K562 (cell line): ENCODE results near the gene PCDH1. TPM values are rescaled to one million over a fixed set of nuclear protein-coding genes. Genes with fewer than 3 reads are reported as not detected.

Source experiments
- ARID4B ChIP-seq: sonication (generic); formaldehyde crosslinking; IDR thresholded peaks from 2 replicates; pipeline ENCODE4 v1.8.0; 2022; ENCODE audit warnings: mild to moderate bottlenecking, missing genetic modification reagents
- E2F5 ChIP-seq: sonication (generic); formaldehyde crosslinking; IDR thresholded peaks from 2 replicates; pipeline ENCODE4 v1.8.0; 2022; ENCODE audit warnings: mild to moderate bottlenecking, missing genetic modification reagents
- GABPB1 ChIP-seq: sonication (generic); formaldehyde crosslinking; IDR thresholded peaks from 2 replicates; pipeline ENCODE4 v1.8.0; 2022; ENCODE audit warnings: mild to moderate bottlenecking, missing genetic modification reagents
- GTF2A2 ChIP-seq: IDR thresholded peaks from 2 replicates; pipeline ENCODE4 v1.6.1; 2016; ENCODE audit warnings: mild to moderate bottlenecking, missing genetic modification characterization, missing compliant biosample characterization
- GTF3C2 ChIP-seq: IDR thresholded peaks from 3 replicates; pipeline ENCODE4 v1.6.1; 2011; ENCODE audit warnings: borderline replicate concordance, mild to moderate bottlenecking, moderate library complexity; ENCODE audit not compliant: insufficient read length; ENCODE audit errors: extremely low read depth
- HNRNPUL1 ChIP-seq: fragments of 200-400 bp; formaldehyde crosslinking; IDR thresholded peaks from 2 replicates; pipeline ENCODE4 v1.6.1; 2017; ENCODE audit warnings: low read length
- MEF2D ChIP-seq: conservative IDR thresholded peaks from 2 replicates; pipeline ENCODE4 v1.6.1; 2016; ENCODE audit warnings: low read depth, missing genetic modification characterization, missing compliant biosample characterization
- NCOA1 ChIP-seq: fragments of 450-650 bp; IDR thresholded peaks from 2 replicates; pipeline ENCODE4 v1.6.1; 2016; ENCODE audit warnings: low read depth
- POLR2A ChIP-seq: fragments of 450-650 bp; conservative IDR thresholded peaks from 2 replicates; pipeline ENCODE4 v1.6.1; 2016
- POLR3G ChIP-seq: IDR thresholded peaks from 2 replicates; pipeline ENCODE4 v1.6.1; 2011; ENCODE audit not compliant: insufficient read length, insufficient replicate concordance; ENCODE audit errors: extremely low read depth
- PTRF ChIP-seq: fragments of 450-650 bp; IDR thresholded peaks from 2 replicates; pipeline ENCODE4 v1.6.1; 2016; ENCODE audit warnings: mild to moderate bottlenecking, missing genetic modification characterization, missing compliant biosample characterization
- SMAD1 ChIP-seq: fragments of 150-350 bp; IDR thresholded peaks from 2 replicates; pipeline ENCODE4 v1.6.1; 2014; ENCODE audit warnings: low read length, low read depth; ENCODE audit not compliant: partially characterized antibody
- SUPT5H ChIP-seq: fragments of 450-650 bp; IDR thresholded peaks from 2 replicates; pipeline ENCODE4 v1.6.1; 2016
- TFE3 ChIP-seq: fragments of 450-650 bp; formaldehyde crosslinking; IDR thresholded peaks from 2 replicates; pipeline ENCODE4 v1.4.0; 2020; ENCODE audit warnings: mild to moderate bottlenecking, mixed read lengths
- ZBTB8A ChIP-seq: fragments of 450-650 bp; IDR thresholded peaks from 2 replicates; pipeline ENCODE4 v1.6.1; 2018; ENCODE audit warnings: mild to moderate bottlenecking, moderate library complexity; ENCODE audit not compliant: partially characterized antibody
- ZC3H11A ChIP-seq: IDR thresholded peaks from 2 replicates; pipeline ENCODE4 v1.6.1; 2012; ENCODE audit warnings: low read depth, low read length, improper control_type of control experiment
- ZFP30 ChIP-seq: fragments of 250-450 bp; sonication (Bioruptor Pico); IDR thresholded peaks from 2 replicates; pipeline ENCODE4 v1.8.0; 2022; ENCODE audit warnings: moderate library complexity, mild to moderate bottlenecking, inconsistent platforms, borderline replicate concordance
- ZNF224 ChIP-seq: sonication (generic); formaldehyde crosslinking; IDR thresholded peaks from 2 replicates; pipeline ENCODE4 v1.8.0; 2022; ENCODE audit warnings: mild to moderate bottlenecking, missing genetic modification reagents
- polyA plus RNA-seq, 8 experiments: library from polyadenylated mRNA; depleted of rRNA in 4 of 8; stranded (reverse) in 5 of 8; unstranded in 3 of 8; fragments of >200 nt; fragmentation: Nextera tagmentation in 2 of 8; fragmentation: Illumina TruSeq in 1 of 8; extraction: Ambion mirVana in 2 of 8; extraction: Trizol in 1 of 8; gene quantifications; 2 replicates each; pipeline versions ENCODE4 v1.2.1 to v1.2.3, GENCODE V29; 2011 to 2014; ENCODE audit warnings: inconsistent platforms in 1 of 8, missing spikeins in 1 of 8
- total RNA-seq, 7 experiments: library from RNA; depleted of rRNA in 6 of 7; stranded (reverse); fragments of >200 nt in 6 of 7; fragmentation: Illumina TruSeq in 2 of 7; extraction: Trizol in 2 of 7; gene quantifications; 2 replicates each; pipeline versions ENCODE4 v1.2.1 to v1.2.3, GENCODE V29; 2011 to 2021; ENCODE audit warnings: low replicate concordance in 1 of 7

The PCDH1 gene
- total and polyA plus RNA-seq, 9 of the 15 experiments (the other 6 are each of a cell fraction or from before 2014, with no cell fraction given): 0.11 to 3.6 (median 1.9) TPM; not detected in 1

- TF ChIP-seq GABPB1 (peak; percentile 87), ZNF224 (CRISPR knock-in tag) (0 out of 2 replicates have a peak, but pooled peaks have one; percentile 32), HNRNPUL1 (no peak), GTF3C2 (no peak), PTRF (tag) (no peak), E2F5 (CRISPR knock-in tag) (peak; percentile 78; the same call in 1 of the 2 replicates), SUPT5H (peak; percentile 98), ZC3H11A (no peak), POLR3G (no peak), TFE3 (no peak), POLR2A (peak; percentile 98), GTF2A2 (no peak), ARID4B (CRISPR knock-in tag) (peak; percentile 56), ZFP30 (CRISPR knock-in tag) (no peak), MEF2D (tag) (no peak), ZBTB8A (no peak), NCOA1 (peak; percentile 50; the same call in 1 of the 2 replicates), SMAD1 (no peak)
Observed at GRCh38 chr5:141923448-141924313, 45.5 kb upstream of the PCDH1 start, which contains the start of gene DELE1 (continued).
